Suprapubic skin (tissue), 3 donors: ENCODE measurements around the gene AFMID.

Experiments
- POLR2A ChIP-seq, 2 donors: fragments of 450-650 bp; IDR thresholded peaks; one replicate each; pipeline ENCODE4 v1.6.1; 2017; ENCODE audit warnings: antibody characterized with exemption in 2 of 2, mild to moderate bottlenecking in 2 of 2, moderate library complexity in 2 of 2
- TF ChIP-seq, protein P1 (sequence below), 2 donors: fragments of 200-600 bp in 1 of 2; fragments of 450-650 bp in 1 of 2; sonication (generic) in 1 of 2; IDR thresholded peaks; one replicate each; pipeline ENCODE4 v1.5.1; 2016 to 2019; ENCODE audit warnings: antibody characterized with exemption in 2 of 2, mild to moderate bottlenecking in 1 of 2, moderate library complexity in 1 of 2

DNA sequence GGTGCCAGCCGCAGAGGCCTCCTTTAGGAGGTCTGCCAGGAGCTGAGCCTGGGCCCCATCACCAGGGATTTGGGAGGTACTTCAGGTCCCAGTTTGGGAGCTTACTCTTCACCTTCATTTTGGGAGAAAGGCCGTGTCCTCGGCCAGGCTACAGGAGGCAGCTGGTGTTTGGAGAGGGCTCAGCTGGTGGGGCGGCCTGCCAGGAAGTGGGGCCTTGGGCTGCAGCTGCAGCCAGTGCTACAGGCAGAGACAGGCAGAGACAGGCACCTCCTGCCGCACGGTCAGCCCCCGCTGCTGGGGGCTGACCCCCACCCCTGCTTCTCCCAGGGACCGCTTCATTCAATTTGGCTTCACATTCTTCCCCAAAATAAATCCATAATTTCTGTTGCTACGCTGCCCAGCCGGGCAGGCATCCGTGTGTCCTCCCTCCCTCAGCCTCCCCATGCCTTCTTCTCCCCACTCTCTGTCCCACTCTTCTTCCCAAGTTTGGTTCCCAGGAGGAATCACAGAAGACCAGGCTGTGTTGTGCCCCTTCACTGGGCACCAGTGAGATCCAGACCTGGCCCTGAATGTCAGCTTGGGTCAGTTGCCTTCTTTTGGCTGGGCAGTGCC lies 50.3 kb downstream of the AFMID start:
- TF ChIP-seq, protein P1, sequence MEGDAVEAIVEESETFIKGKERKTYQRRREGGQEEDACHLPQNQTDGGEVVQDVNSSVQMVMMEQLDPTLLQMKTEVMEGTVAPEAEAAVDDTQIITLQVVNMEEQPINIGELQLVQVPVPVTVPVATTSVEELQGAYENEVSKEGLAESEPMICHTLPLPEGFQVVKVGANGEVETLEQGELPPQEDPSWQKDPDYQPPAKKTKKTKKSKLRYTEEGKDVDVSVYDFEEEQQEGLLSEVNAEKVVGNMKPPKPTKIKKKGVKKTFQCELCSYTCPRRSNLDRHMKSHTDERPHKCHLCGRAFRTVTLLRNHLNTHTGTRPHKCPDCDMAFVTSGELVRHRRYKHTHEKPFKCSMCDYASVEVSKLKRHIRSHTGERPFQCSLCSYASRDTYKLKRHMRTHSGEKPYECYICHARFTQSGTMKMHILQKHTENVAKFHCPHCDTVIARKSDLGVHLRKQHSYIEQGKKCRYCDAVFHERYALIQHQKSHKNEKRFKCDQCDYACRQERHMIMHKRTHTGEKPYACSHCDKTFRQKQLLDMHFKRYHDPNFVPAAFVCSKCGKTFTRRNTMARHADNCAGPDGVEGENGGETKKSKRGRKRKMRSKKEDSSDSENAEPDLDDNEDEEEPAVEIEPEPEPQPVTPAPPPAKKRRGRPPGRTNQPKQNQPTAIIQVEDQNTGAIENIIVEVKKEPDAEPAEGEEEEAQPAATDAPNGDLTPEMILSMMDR (IDR thresholded peaks at IDR 0.05), result no peak
- TF ChIP-seq POLR2A (IDR thresholded peaks at IDR 0.05), result no peak
